HCT116 (cell line): Measurements from ENCODE around the gene FGF3. TPM values are rescaled to one million over a fixed set of nuclear protein-coding genes. Genes with fewer than 3 reads are reported as not detected.

Experiments used
- ATAC-seq: fragments of 200-7000 bp; cut with Tn5 transposase; 2 replicates; pipeline ENCODE4 v1.9.1; 2020; ENCODE audit warnings: mild to moderate bottlenecking, moderate library complexity
- BruUV-seq: library from RNA; stranded (reverse); fragments of 400-500 nt; replicated peaks from 2 replicates; lab custom pipeline; 2021; lab: Mats Ljungman, UMichigan
- CTCF ChIA-PET: fragments of 300-600 bp; sonication (Branson Sonifier 250); formaldehyde crosslinking; loops from one replicate; lab custom pipeline; 2021; ENCODE audit warnings: antibody characterized with exemption; lab: Charles Lee
- POLR2A ChIA-PET: fragments of 300-600, 350-600 bp; sonication (Branson Sonifier 250); formaldehyde crosslinking; loops from one replicate; lab custom pipeline; 2021; ENCODE audit warnings: antibody characterized with exemption; lab: Charles Lee
- RAD21 ChIA-PET, 2 experiments: fragments of 300-600 bp; sonication (Branson Sonifier 250); formaldehyde crosslinking; loops; one replicate each; lab custom pipeline; 2023; ENCODE audit warnings: low total read pairs in 2 of 2; ENCODE audit not compliant: uncharacterized antibody in 2 of 2, unreplicated experiment in 2 of 2, low non-redundant PET in 1 of 2; lab: Charles Lee
- DNase-seq: peaks from one replicate; pipeline ENCODE4 v3.0.0-alpha.2; 2010; ENCODE audit warnings: low read depth, low spot score
- H2AFZ ChIP-seq: fragments of 200-600 bp; shearing (Covaris generic), sonication (generic); 2 replicates; pipeline ENCODE4 v1.6.1; 2017; ENCODE audit warnings: low read depth, mixed run types, mixed read lengths, antibody characterized with exemption, low read length; ENCODE audit not compliant: poor library complexity, severe bottlenecking
- H3K27ac ChIP-seq: 2 replicates; pipeline ENCODE4 v1.5.1; 2012; ENCODE audit warnings: low read depth, low read length
- H3K27me3 ChIP-seq: fragments of 200-600 bp; sonication (generic); 2 replicates; pipeline ENCODE4 v1.6.1; 2016; ENCODE audit warnings: mixed run types, low read length, mixed read lengths; ENCODE audit not compliant: insufficient read depth
- H3K36me3 ChIP-seq, 2 experiments: fragments of 200-500 bp in 1 of 2; fragments of 200-600 bp in 1 of 2; sonication (Bioruptor generic) in 1 of 2; sonication (generic) in 1 of 2; 2 replicates each; pipeline versions ENCODE4 v1.5.1 to v1.6.1; 2014 to 2016; ENCODE audit warnings: low read length in 2 of 2, inconsistent platforms in 1 of 2, mixed read lengths in 1 of 2, mixed run types in 1 of 2; ENCODE audit not compliant: insufficient read depth in 2 of 2, control insufficient read depth in 1 of 2
- H3K4me1 ChIP-seq, 2 experiments: fragments of 200-600 bp in 1 of 2; sonication (generic) in 1 of 2; 2 replicates each; pipeline versions ENCODE4 v1.5.1 to v1.6.1; 2012 to 2017; ENCODE audit warnings: low read length in 2 of 2, inconsistent platforms in 1 of 2, mild to moderate bottlenecking in 1 of 2, mixed read lengths in 1 of 2, mixed run types in 1 of 2, moderate library complexity in 1 of 2; ENCODE audit not compliant: insufficient read depth in 2 of 2, control insufficient read depth in 1 of 2
- H3K4me2 ChIP-seq: fragments of 200-600 bp; sonication (generic); 2 replicates; pipeline ENCODE4 v1.6.1; 2017; ENCODE audit warnings: mixed run types, low read length, mixed read lengths
- H3K4me3 ChIP-seq, 2 experiments: fragments of 200-600 bp in 1 of 2; sonication (generic) in 1 of 2; replicated peaks in 1 of 2; 2 replicates each; pipeline ENCODE4 v1.5.1; 2011 to 2016; ENCODE audit warnings: low read length in 2 of 2, control low read depth in 1 of 2, low read depth in 1 of 2, mild to moderate bottlenecking in 1 of 2, mixed read lengths in 1 of 2, mixed run types in 1 of 2
- H3K79me2 ChIP-seq: fragments of 200-600 bp; sonication (generic); 2 replicates; pipeline ENCODE4 v1.6.1; 2017; ENCODE audit warnings: mild to moderate bottlenecking, mixed run types, low read length, moderate library complexity, mixed read lengths; ENCODE audit not compliant: insufficient read depth
- H3K9ac ChIP-seq: fragments of 200-600 bp; sonication (generic); 2 replicates; pipeline ENCODE4 v1.6.1; 2016; ENCODE audit warnings: low read length, mixed read lengths
- H3K9me2 ChIP-seq: fragments of 200-600 bp; sonication (generic), shearing (Covaris generic); 2 replicates; pipeline ENCODE4 v1.6.1; 2017; ENCODE audit warnings: mixed run types, mild to moderate bottlenecking, moderate library complexity; ENCODE audit not compliant: insufficient read depth
- H3K9me3 ChIP-seq, 2 experiments: fragments of 200-500 bp in 1 of 2; fragments of 200-600 bp in 1 of 2; sonication (Bioruptor generic) in 1 of 2; sonication (generic) in 1 of 2; 2 replicates each; pipeline ENCODE4 v1.6.1; 2014 to 2017; ENCODE audit warnings: low read length in 2 of 2, mixed read lengths in 2 of 2, inconsistent platforms in 1 of 2, low read depth in 1 of 2, mild to moderate bottlenecking in 1 of 2, mixed run types in 1 of 2, moderate library complexity in 1 of 2; ENCODE audit not compliant: control insufficient read depth in 1 of 2, insufficient read depth in 1 of 2
- H4K20me1 ChIP-seq: fragments of 200-600 bp; sonication (generic), shearing (Covaris generic); 2 replicates; pipeline ENCODE4 v1.6.1; 2017; ENCODE audit warnings: mixed run types, mild to moderate bottlenecking, moderate library complexity; ENCODE audit not compliant: insufficient read depth
- CBX3 ChIP-seq: IDR thresholded peaks from 2 replicates; pipeline ENCODE4 v1.6.1; 2012; ENCODE audit warnings: low read depth
- CEBPB ChIP-seq: IDR thresholded peaks from 2 replicates; pipeline ENCODE4 v1.6.1; 2012; ENCODE audit warnings: low read depth
- ELF1 ChIP-seq: IDR thresholded peaks from 2 replicates; pipeline ENCODE4 v1.6.1; 2012; ENCODE audit warnings: low read depth, borderline replicate concordance
- EZH2phosphoT487 ChIP-seq: fragments of 200-600 bp; IDR thresholded peaks from 2 replicates; pipeline ENCODE4 v1.6.1; 2018; ENCODE audit warnings: antibody characterized with exemption, borderline replicate concordance
- FOSL1 ChIP-seq: IDR thresholded peaks from 2 replicates; pipeline ENCODE4 v1.6.1; 2012; ENCODE audit warnings: low read depth
- JUND ChIP-seq: IDR thresholded peaks from 2 replicates; pipeline ENCODE4 v1.6.1; 2012
- POLR2A ChIP-seq: IDR thresholded peaks from 2 replicates; pipeline ENCODE4 v1.7.0; 2011; ENCODE audit warnings: borderline replicate concordance; ENCODE audit not compliant: insufficient read depth, insufficient read length; ENCODE audit errors: extremely low read depth
- POLR2AphosphoS5 ChIP-seq: IDR thresholded peaks from 2 replicates; pipeline ENCODE4 v1.6.1; 2011; ENCODE audit warnings: mild to moderate bottlenecking, low read depth, low read length, moderate library complexity
- RAD21 ChIP-seq: IDR thresholded peaks from 2 replicates; pipeline ENCODE4 v1.6.1; 2012; ENCODE audit warnings: low read depth, mild to moderate bottlenecking
- SIN3A ChIP-seq: IDR thresholded peaks from 2 replicates; pipeline ENCODE4 v1.6.1; 2012; ENCODE audit warnings: low read depth
- SRF ChIP-seq: IDR thresholded peaks from 2 replicates; pipeline ENCODE4 v1.6.1; 2012; ENCODE audit warnings: low read depth
- intact Hi-C: fragments of 100-400 bp; cut with micrococcal nuclease; formaldehyde crosslinking; loops from 2 replicates; pipeline ENCODE4 v1.10.0; 2022
- total RNA-seq: library from RNA; stranded (reverse); gene quantifications from one replicate; pipeline ENCODE4 v1.2.1, GENCODE V29; 2021; ENCODE audit not compliant: unreplicated experiment
- TF ChIP-seq, protein P1 (sequence below): IDR thresholded peaks from 2 replicates; pipeline ENCODE4 v1.6.1; 2011; ENCODE audit warnings: mild to moderate bottlenecking, low read length, moderate library complexity; ENCODE audit not compliant: insufficient replicate concordance; ENCODE audit errors: extremely low read depth
- TF ChIP-seq, protein P2 (sequence below), 3 experiments: fragments of 200-600 bp in 1 of 3; sonication (generic) in 1 of 3; IDR thresholded peaks in 2 of 3; conservative IDR thresholded peaks in 1 of 3; 2 replicates each; pipeline ENCODE4 v1.5.1; 2012 to 2017; ENCODE audit warnings: low read depth in 2 of 3, low read length in 2 of 3, antibody characterized with exemption in 1 of 3, borderline replicate concordance in 1 of 3, control low read depth in 1 of 3, mild to moderate bottlenecking in 1 of 3, mixed read lengths in 1 of 3, mixed run types in 1 of 3, moderate library complexity in 1 of 3; ENCODE audit not compliant: insufficient read depth in 1 of 3
- TF ChIP-seq, protein P3 (sequence below): IDR thresholded peaks from 2 replicates; pipeline ENCODE4 v1.6.1; 2012; ENCODE audit warnings: low read depth
- TF ChIP-seq, protein P4 (sequence below): IDR thresholded peaks from 2 replicates; pipeline ENCODE4 v1.6.1; 2012

The FGF3 gene
- total RNA-seq, 1 experiment from 2014 or later, result not detected

DNA sequence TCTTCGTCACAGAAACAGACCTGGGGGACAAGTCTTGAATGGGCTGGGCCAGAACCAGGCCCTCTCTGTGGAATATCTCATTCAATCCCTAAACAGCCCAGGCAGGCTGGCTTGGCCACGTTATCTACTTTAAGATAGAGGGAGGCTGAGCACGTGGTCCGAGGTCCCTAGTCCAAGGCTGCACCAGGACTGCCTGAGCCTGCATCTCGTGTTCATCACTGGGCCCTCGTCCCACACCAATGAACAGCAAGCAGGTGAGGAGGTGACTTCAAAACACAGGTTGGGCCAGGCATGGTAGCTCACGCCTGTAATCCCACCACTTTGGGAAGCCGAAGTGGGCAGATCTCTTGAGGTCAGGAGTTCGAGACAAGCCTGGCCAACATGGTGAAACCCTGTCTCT, 20.3 kb upstream of the FGF3 start:
- CTCF ChIA-PET, result interaction anchor here (0.9 kb wide), 1 partner anchor 708 kb away, joined by 3 read pairs; no protein-coding TSS in a partner anchor
- no peak for ATAC-seq
- TF ChIP-seq SIN3A (no peak), FOSL1 (no peak), POLR2A (no peak), EZH2phosphoT487 (no peak), CBX3 (no peak), POLR2AphosphoS5 (no peak), RAD21 (no peak), CEBPB (no peak), JUND (no peak), SRF (no peak), ELF1 (no peak)
- TF ChIP-seq, protein P1, sequence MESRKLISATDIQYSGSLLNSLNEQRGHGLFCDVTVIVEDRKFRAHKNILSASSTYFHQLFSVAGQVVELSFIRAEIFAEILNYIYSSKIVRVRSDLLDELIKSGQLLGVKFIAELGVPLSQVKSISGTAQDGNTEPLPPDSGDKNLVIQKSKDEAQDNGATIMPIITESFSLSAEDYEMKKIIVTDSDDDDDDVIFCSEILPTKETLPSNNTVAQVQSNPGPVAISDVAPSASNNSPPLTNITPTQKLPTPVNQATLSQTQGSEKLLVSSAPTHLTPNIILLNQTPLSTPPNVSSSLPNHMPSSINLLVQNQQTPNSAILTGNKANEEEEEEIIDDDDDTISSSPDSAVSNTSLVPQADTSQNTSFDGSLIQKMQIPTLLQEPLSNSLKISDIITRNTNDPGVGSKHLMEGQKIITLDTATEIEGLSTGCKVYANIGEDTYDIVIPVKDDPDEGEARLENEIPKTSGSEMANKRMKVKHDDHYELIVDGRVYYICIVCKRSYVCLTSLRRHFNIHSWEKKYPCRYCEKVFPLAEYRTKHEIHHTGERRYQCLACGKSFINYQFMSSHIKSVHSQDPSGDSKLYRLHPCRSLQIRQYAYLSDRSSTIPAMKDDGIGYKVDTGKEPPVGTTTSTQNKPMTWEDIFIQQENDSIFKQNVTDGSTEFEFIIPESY, result no peak
- TF ChIP-seq, protein P2, sequence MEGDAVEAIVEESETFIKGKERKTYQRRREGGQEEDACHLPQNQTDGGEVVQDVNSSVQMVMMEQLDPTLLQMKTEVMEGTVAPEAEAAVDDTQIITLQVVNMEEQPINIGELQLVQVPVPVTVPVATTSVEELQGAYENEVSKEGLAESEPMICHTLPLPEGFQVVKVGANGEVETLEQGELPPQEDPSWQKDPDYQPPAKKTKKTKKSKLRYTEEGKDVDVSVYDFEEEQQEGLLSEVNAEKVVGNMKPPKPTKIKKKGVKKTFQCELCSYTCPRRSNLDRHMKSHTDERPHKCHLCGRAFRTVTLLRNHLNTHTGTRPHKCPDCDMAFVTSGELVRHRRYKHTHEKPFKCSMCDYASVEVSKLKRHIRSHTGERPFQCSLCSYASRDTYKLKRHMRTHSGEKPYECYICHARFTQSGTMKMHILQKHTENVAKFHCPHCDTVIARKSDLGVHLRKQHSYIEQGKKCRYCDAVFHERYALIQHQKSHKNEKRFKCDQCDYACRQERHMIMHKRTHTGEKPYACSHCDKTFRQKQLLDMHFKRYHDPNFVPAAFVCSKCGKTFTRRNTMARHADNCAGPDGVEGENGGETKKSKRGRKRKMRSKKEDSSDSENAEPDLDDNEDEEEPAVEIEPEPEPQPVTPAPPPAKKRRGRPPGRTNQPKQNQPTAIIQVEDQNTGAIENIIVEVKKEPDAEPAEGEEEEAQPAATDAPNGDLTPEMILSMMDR (IDR thresholded peaks at IDR 0.05 in 2 of 3, conservative IDR thresholded peaks at IDR 0.05 in 1 of 3; ENCODE audit: borderline replicate concordance in 1 of 3, insufficient read depth in 1 of 3, low read depth in 2 of 3, low read length in 2 of 3), result no peak
- TF ChIP-seq, protein P3, sequence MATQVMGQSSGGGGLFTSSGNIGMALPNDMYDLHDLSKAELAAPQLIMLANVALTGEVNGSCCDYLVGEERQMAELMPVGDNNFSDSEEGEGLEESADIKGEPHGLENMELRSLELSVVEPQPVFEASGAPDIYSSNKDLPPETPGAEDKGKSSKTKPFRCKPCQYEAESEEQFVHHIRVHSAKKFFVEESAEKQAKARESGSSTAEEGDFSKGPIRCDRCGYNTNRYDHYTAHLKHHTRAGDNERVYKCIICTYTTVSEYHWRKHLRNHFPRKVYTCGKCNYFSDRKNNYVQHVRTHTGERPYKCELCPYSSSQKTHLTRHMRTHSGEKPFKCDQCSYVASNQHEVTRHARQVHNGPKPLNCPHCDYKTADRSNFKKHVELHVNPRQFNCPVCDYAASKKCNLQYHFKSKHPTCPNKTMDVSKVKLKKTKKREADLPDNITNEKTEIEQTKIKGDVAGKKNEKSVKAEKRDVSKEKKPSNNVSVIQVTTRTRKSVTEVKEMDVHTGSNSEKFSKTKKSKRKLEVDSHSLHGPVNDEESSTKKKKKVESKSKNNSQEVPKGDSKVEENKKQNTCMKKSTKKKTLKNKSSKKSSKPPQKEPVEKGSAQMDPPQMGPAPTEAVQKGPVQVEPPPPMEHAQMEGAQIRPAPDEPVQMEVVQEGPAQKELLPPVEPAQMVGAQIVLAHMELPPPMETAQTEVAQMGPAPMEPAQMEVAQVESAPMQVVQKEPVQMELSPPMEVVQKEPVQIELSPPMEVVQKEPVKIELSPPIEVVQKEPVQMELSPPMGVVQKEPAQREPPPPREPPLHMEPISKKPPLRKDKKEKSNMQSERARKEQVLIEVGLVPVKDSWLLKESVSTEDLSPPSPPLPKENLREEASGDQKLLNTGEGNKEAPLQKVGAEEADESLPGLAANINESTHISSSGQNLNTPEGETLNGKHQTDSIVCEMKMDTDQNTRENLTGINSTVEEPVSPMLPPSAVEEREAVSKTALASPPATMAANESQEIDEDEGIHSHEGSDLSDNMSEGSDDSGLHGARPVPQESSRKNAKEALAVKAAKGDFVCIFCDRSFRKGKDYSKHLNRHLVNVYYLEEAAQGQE, result no peak
- TF ChIP-seq, protein P4, sequence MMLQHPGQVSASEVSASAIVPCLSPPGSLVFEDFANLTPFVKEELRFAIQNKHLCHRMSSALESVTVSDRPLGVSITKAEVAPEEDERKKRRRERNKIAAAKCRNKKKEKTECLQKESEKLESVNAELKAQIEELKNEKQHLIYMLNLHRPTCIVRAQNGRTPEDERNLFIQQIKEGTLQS, result no peak
- intact Hi-C loops, result no loop called here
- Histone ChIP-seq H3K36me3 (no peaks in the 10 kb centered on the region), H3K9me3 (no peaks in the 10 kb centered on the region), H3K9ac (no peak overlapping the region), H3K79me2 (no peaks in the 10 kb centered on the region), H3K27ac (no peak overlapping the region), H3K27me3 (no peaks in the 10 kb centered on the region), H3K4me2 (no peak overlapping the region), H4K20me1 (no peaks in the 10 kb centered on the region), H2AFZ (no peak overlapping the region), H3K9me2 (no peaks in the 10 kb centered on the region), H3K4me3 (no peak overlapping the region), H3K4me1 (peaks cover 28 to 32% of the 10 kb centered on the region in 2 experiments)
- RAD21 ChIA-PET, result no interaction called here
- BruUV-seq, result no TSS peak
- POLR2A ChIA-PET, result no interaction called here
- no peak for DNase-seq
